ENCODE results near the gene SLC35F1. TPM values are rescaled to one million over a fixed set of nuclear protein-coding genes. Genes with fewer than 3 reads are reported as not detected.

Gene SLC35F1
- total and polyA plus RNA-seq, 9 of the 15 experiments (the other 6 are each of a cell fraction or from before 2014, with no cell fraction given) = 0.03 to 0.06 TPM; not detected in 7

GRCh38 chr6:117919275-117919674 is 12.2 kb downstream of the SLC35F1 start:
- no peak for DNase-seq (ENCODE audit: extremely low read depth in 1 of 4, low spot score in 3 of 4)
- Histone ChIP-seq H3K79me2 (ENCODE audit: control insufficient read depth, insufficient read depth, low read length) (no peaks in the 10 kb centered on the region), H3K4me2 (ENCODE audit: insufficient read depth, low read length) (no peak overlapping the region), H2AFZ (ENCODE audit: low read depth, low read length) (no peak overlapping the region), H3K9me3 (replicated peaks; ENCODE audit: control insufficient read depth, insufficient read depth, low read depth, low read length) (no peaks in the 10 kb centered on the region), H3K36me3 (ENCODE audit: control insufficient read depth, insufficient read depth, low read length) (no peaks in the 10 kb centered on the region), H3K27ac (ENCODE audit: extremely low read depth, low read depth, low read length) (no peak overlapping the region), H3K9ac (ENCODE audit: insufficient read depth in 1 of 2, low read depth in 2 of 2, low read length in 2 of 2) (no peak overlapping the region), H4K20me1 (replicated peaks; ENCODE audit: control insufficient read depth, insufficient read depth, low read length) (no peaks in the 10 kb centered on the region), H3K4me3 (no peak overlapping the region), H3K9me1 (ENCODE audit: control insufficient read depth, insufficient read depth, low read length) (no peaks in the 10 kb centered on the region), H3K4me1 (replicated peaks in 1 of 2; ENCODE audit: control insufficient read depth in 2 of 2, insufficient read depth in 2 of 2, low read length in 2 of 2) (no peaks in the 10 kb centered on the region), H3K27me3 (ENCODE audit: control insufficient read depth in 2 of 2, insufficient read depth in 2 of 2, low read length in 2 of 2) (peaks cover 0 to 7% of the 10 kb centered on the region in 2 experiments; a peak in 1 of 5 replicates)
- no peak for ATAC-seq
- in situ Hi-C loops (cut with MboI) = no loop called here
- no TSS peak for BruUV-seq (replicated peaks)
- intact Hi-C loops (cut with micrococcal nuclease) = no loop called here
- FAIRE-seq = no peak
- under 1% methylated on average over 7 of the region's 7 CpGs for WGBS (ENCODE audit: insufficient coverage, low coverage, missing lambda C conversion rate)
- ChIA-PET CTCF (ENCODE audit: low intra/inter-chr PET ratio) (no interaction called here), POLR2A (no interaction called here)
- TF ChIP-seq ZNF311 (CRISPR knock-in tag; IDR thresholded peaks at IDR 0.05) = no peak
- no peak for TF ChIP-seq XRCC3 (IDR thresholded peaks at IDR 0.05)
- TF ChIP-seq ZC3H8 (IDR thresholded peaks at IDR 0.05) = no peak
- TF ChIP-seq, protein P1, sequence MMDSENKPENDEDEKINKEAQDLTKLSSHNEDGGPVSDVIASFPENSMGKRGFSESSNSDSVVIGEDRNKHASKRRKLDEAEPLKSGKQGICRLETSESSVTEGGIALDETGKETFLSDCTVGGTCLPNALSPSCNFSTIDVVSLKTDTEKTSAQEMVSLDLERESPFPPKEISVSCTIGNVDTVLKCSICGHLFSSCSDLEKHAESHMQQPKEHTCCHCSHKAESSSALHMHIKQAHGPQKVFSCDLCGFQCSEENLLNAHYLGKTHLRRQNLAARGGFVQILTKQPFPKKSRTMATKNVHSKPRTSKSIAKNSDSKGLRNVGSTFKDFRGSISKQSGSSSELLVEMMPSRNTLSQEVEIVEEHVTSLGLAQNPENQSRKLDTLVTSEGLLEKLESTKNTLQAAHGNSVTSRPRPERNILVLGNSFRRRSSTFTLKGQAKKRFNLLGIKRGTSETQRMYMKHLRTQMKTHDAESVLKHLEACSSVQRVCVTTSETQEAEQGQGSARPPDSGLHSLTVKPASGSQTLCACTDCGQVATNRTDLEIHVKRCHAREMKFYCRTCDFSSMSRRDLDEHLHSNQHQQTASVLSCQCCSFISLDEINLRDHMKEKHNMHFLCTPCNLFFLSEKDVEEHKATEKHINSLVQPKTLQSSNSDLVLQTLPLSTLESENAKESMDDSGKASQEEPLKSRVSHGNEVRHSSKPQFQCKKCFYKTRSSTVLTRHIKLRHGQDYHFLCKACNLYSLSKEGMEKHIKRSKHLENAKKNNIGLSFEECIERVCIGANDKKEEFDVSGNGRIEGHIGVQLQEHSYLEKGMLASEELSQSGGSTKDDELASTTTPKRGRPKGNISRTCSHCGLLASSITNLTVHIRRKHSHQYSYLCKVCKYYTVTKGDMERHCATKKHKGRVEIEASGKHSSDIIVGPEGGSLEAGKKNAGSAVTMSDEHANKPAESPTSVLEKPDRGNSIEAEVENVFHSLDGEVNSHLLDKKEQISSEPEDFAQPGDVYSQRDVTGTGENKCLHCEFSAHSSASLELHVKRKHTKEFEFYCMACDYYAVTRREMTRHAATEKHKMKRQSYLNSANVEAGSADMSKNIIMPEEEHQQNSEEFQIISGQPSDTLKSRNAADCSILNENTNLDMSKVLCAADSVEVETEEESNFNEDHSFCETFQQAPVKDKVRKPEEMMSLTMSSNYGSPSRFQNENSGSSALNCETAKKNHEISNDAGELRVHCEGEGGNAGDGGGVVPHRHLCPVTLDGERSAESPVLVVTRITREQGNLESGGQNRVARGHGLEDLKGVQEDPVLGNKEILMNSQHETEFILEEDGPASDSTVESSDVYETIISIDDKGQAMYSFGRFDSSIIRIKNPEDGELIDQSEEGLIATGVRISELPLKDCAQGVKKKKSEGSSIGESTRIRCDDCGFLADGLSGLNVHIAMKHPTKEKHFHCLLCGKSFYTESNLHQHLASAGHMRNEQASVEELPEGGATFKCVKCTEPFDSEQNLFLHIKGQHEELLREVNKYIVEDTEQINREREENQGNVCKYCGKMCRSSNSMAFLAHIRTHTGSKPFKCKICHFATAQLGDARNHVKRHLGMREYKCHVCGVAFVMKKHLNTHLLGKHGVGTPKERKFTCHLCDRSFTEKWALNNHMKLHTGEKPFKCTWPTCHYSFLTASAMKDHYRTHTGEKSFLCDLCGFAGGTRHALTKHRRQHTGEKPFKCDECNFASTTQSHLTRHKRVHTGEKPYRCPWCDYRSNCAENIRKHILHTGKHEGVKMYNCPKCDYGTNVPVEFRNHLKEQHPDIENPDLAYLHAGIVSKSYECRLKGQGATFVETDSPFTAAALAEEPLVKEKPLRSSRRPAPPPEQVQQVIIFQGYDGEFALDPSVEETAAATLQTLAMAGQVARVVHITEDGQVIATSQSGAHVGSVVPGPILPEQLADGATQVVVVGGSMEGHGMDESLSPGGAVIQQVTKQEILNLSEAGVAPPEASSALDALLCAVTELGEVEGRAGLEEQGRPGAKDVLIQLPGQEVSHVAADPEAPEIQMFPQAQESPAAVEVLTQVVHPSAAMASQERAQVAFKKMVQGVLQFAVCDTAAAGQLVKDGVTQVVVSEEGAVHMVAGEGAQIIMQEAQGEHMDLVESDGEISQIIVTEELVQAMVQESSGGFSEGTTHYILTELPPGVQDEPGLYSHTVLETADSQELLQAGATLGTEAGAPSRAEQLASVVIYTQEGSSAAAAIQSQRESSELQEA (IDR thresholded peaks at IDR 0.05; ENCODE audit: low read depth) = no peak
- TF ChIP-seq, protein P2, sequence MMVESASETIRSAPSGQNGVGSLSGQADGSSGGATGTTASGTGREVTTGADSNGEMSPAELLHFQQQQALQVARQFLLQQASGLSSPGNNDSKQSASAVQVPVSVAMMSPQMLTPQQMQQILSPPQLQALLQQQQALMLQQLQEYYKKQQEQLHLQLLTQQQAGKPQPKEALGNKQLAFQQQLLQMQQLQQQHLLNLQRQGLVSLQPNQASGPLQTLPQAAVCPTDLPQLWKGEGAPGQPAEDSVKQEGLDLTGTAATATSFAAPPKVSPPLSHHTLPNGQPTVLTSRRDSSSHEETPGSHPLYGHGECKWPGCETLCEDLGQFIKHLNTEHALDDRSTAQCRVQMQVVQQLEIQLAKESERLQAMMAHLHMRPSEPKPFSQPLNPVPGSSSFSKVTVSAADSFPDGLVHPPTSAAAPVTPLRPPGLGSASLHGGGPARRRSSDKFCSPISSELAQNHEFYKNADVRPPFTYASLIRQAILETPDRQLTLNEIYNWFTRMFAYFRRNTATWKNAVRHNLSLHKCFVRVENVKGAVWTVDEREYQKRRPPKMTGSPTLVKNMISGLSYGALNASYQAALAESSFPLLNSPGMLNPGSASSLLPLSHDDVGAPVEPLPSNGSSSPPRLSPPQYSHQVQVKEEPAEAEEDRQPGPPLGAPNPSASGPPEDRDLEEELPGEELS (CRISPR knock-in tag; IDR thresholded peaks at IDR 0.05; ENCODE audit: borderline replicate concordance) = no peak
- no peak for TF ChIP-seq RFX7 (CRISPR knock-in tag; IDR thresholded peaks at IDR 0.05)
- TF ChIP-seq RBM17 (IDR thresholded peaks at IDR 0.05; ENCODE audit: borderline replicate concordance, low read depth, low read length) = no peak
- TF ChIP-seq POLR2AphosphoS5 (IDR thresholded peaks at IDR 0.05; ENCODE audit: control insufficient read depth, insufficient read depth, low read depth, low read length) = no peak
- TF ChIP-seq NFXL1 (CRISPR knock-in tag; IDR thresholded peaks at IDR 0.05) = no peak
- TF ChIP-seq, protein P3, sequence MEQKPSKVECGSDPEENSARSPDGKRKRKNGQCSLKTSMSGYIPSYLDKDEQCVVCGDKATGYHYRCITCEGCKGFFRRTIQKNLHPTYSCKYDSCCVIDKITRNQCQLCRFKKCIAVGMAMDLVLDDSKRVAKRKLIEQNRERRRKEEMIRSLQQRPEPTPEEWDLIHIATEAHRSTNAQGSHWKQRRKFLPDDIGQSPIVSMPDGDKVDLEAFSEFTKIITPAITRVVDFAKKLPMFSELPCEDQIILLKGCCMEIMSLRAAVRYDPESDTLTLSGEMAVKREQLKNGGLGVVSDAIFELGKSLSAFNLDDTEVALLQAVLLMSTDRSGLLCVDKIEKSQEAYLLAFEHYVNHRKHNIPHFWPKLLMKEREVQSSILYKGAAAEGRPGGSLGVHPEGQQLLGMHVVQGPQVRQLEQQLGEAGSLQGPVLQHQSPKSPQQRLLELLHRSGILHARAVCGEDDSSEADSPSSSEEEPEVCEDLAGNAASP (IDR thresholded peaks at IDR 0.05) = no peak
